GM12801 (cell line): ENCODE measurements around the gene COG6.

ENCODE experiments used
- TF ChIP-seq, protein P1 (sequence below): IDR thresholded peaks from one replicate; pipeline ENCODE4 v1.5.1; 2011; ENCODE audit warnings: control low read depth; ENCODE audit not compliant: insufficient read length; ENCODE audit errors: extremely low read depth

Gene COG6

DNA sequence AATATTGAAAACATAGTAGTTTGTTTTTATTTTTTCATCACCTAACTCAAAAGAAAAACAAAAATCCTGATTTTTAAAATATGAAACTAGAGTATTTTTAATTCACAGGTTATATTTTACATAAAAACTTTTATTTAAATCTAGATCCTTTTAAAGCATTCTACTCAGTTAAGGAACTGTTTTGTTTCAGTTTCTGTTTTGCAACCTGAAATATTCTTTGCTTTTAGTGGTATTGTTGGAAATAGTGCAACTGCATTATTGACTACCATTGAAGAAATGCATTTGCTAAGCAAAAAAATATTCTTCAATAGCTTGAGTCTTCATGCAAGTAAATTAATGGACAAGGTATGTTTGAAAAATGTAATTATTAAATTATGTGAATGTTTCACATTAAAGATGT lies 43.8 kb downstream of the COG6 start:
- TF ChIP-seq, protein P1, sequence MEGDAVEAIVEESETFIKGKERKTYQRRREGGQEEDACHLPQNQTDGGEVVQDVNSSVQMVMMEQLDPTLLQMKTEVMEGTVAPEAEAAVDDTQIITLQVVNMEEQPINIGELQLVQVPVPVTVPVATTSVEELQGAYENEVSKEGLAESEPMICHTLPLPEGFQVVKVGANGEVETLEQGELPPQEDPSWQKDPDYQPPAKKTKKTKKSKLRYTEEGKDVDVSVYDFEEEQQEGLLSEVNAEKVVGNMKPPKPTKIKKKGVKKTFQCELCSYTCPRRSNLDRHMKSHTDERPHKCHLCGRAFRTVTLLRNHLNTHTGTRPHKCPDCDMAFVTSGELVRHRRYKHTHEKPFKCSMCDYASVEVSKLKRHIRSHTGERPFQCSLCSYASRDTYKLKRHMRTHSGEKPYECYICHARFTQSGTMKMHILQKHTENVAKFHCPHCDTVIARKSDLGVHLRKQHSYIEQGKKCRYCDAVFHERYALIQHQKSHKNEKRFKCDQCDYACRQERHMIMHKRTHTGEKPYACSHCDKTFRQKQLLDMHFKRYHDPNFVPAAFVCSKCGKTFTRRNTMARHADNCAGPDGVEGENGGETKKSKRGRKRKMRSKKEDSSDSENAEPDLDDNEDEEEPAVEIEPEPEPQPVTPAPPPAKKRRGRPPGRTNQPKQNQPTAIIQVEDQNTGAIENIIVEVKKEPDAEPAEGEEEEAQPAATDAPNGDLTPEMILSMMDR, result no peak

DNA sequence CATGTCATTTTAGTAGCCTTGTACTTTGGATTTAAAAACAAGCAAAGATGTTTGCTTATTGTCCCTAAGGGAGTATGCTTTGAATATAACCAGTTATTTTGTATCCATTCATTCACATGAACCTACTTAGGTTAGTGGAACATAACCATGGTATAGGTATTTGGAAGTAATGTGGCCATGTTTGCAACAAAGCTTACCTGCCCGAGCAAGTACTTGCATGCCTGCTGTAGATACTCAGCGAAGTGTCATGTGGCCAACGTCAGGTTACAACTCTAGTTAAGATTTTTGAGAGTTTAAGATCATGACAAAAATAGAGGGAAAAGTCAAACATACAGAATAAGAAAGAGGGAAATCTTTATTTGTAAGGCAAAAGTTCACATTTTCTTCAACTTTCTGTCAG lies 57.2 kb downstream of the COG6 start:
- TF ChIP-seq, protein P1, result no peak

DNA sequence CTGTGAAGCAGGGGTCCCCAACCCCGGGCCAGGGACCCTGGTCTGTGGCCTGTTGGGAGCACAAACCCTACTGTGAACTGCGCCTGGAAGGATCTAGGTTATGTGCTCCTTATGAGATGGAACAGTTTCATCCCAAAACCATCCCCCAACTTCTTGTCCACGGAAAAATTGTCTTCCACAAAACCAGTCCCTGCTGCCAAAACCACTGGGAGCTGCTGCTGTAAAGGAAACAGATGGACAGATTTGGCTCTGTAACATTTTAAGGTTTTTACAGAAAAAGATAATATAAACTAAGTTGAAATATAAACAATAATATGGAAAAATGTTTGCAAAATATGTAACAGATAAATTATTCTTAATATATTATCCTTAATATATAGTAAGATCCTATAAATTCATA lies 73.7 kb downstream of the COG6 start:
- TF ChIP-seq, protein P1, result no peak

DNA sequence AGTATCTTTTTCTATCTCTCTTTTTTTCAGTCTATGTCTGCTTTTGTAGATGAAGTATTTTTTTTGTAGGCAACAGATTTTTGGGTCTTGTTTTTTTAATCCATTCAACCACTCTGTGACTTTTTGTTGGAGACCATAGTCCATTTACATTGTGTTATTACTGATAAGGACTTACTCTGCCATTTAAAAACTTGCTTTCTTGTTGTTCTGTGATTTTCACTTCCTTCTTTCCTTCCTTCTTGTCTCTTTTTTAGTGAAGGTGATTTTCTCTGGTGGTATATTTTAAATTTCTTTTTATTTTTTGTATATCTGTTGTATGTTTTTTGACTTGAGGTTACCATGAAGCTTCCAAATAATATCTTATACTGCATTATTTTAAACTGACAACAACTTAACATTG lies 79.5 kb downstream of the COG6 start:
- TF ChIP-seq, protein P1, result no peak

DNA sequence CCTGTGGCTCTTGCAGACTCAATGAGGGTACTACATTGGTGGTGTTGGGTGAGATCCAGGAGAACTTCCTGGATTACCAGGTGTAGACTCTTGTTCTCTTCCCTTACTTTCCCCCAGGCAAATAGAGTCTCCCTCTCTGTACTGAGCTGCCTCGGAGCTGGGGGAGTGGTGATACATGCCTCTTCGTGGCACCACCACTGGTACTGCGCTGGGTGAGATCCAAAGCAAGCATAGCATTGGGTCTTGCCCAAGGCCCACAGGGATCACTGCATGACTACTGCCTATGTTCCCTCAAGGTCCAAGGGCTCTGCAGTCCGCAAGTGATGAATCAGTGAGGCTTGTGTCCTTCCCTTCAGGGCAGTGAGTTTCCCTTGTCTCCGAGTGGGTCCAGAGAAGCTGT lies 81.6 kb downstream of the COG6 start:
- TF ChIP-seq, protein P1, result no peak

DNA sequence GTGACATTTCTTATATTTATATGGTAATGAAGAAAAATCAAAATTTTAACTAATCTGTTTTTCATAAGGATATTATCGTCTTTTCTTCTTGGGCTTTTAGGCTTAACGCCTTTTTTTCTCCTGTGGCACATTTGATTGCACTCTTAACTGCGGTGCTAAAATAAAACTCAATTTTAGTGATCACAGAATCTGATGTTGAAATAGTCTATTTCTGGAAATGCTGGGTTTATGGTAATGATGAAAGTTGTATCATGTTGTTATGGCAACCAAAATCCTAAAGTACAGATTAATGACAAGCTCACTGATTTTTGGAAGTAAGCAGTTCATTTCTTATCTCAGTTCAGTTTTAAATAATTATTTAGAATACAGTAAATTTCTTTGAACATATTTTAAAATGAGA lies 85.3 kb downstream of the COG6 start:
- TF ChIP-seq, protein P1, result no peak

DNA sequence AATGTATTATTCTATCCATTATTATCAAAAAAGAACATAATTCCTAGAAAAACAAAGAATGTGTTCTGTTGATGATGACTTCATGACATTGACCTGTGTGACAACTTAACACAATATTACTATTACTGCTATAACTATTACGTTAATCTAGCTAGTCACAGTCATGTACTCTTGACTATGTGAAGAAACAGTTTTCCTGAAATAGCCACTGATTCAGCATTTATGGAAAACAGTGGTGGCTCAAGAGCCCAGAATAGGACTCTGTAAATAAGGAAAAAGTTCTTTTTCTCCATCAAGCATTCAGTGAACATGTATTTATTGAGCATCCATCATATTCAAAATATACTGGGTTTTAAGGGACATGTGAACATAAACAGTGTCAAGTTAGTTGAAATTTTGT lies 93.5 kb downstream of the COG6 start:
- TF ChIP-seq, protein P1, result no peak

DNA sequence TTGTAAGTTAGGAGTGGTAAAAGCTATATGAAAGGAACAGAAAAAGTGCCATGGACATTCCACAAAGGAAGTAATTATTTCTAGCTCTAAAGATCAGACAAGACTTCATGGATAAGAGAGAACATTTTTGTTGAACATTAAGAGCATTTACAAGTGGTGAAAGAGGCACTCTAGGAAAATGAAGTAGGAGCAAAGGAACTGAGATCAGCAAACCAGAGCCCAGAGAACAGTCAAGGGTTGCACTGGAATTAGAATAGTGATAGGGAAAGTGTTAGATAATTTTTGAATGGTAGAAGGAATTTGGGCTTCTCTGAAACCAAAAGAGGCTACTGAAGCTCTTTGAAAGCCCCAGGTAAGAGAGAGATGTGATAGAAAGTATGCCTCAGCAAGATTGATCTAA lies 94.1 kb downstream of the COG6 start:
- TF ChIP-seq, protein P1, result no peak
